SK-N-SH (cell line): ENCODE data around the gene SRGAP1.

Experiments
- CHD2 ChIP-seq: fragments of 150-350 bp; IDR thresholded peaks from 2 replicates; pipeline ENCODE4 v1.6.1; 2018; ENCODE audit warnings: low read length; ENCODE audit not compliant: partially characterized antibody
- EP300 ChIP-seq, 2 experiments: IDR thresholded peaks; 2 replicates each; pipeline versions ENCODE4 v1.4.0 to v1.6.1; 2012; ENCODE audit warnings: borderline replicate concordance in 1 of 2, low read depth in 1 of 2, low read length in 1 of 2
- EZH2phosphoT487 ChIP-seq: fragments of 200-600 bp; sonication (generic); IDR thresholded peaks from 2 replicates; pipeline ENCODE4 v1.6.1; 2017; ENCODE audit warnings: low read depth, mixed run types, mild to moderate bottlenecking, antibody characterized with exemption, moderate library complexity, borderline replicate concordance
- GABPA ChIP-seq: IDR thresholded peaks from 2 replicates; pipeline ENCODE4 v1.4.0; 2012; ENCODE audit warnings: low read depth, mild to moderate bottlenecking
- GATA2 ChIP-seq: sonication (generic); formaldehyde crosslinking; IDR thresholded peaks from 2 replicates; pipeline ENCODE4 v1.5.0; 2020; ENCODE audit warnings: mild to moderate bottlenecking, missing genetic modification reagents
- POLR2AphosphoS5 ChIP-seq: IDR thresholded peaks from 2 replicates; pipeline ENCODE4 v1.6.1; 2012; ENCODE audit warnings: low read depth, low read length
- RAD21 ChIP-seq: IDR thresholded peaks from 2 replicates; pipeline ENCODE4 v1.6.1; 2012; ENCODE audit warnings: mild to moderate bottlenecking, low read length
- TAF1 ChIP-seq: IDR thresholded peaks from 2 replicates; pipeline ENCODE4 v1.6.1; 2012; ENCODE audit warnings: low read depth, mild to moderate bottlenecking, low read length, moderate library complexity, borderline replicate concordance
- TF ChIP-seq, protein P1 (sequence below): fragments of 150-350 bp; IDR thresholded peaks from 2 replicates; pipeline ENCODE4 v1.6.1; 2017; ENCODE audit warnings: antibody characterized with exemption, low read length, low read depth, borderline replicate concordance
- TF ChIP-seq, protein P2 (sequence below): IDR thresholded peaks from 2 replicates; pipeline ENCODE4 v1.4.0; 2012; ENCODE audit warnings: low read depth
- TF ChIP-seq, protein P3 (sequence below): fragments of 200-600 bp; sonication (generic); IDR thresholded peaks from 2 replicates; pipeline ENCODE4 v1.6.1; 2017; ENCODE audit warnings: antibody characterized with exemption, mild to moderate bottlenecking, moderate library complexity
- TF ChIP-seq, protein P4 (sequence below): IDR thresholded peaks from 2 replicates; pipeline ENCODE4 v1.6.1; 2012; ENCODE audit warnings: mild to moderate bottlenecking, low read depth, low read length, moderate library complexity

DNA sequence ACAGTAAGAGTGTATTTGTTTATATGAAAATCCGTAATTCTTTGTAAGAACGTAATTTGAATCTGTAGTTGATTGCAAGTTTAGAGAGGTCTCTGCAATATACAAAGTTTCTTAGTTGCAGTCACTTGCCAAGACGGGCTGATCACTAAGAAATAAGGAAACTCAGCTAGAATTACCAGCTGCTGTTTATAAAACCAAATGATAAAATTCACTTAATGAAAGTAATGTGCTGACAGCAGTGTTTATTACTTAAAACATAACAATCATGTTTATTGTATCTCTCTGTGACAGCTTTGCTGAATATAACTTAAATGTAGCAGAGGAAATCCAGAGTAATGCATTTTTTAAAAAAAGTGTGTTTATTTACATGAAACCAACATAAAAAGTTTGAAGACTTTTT, 31.2 kb downstream of the SRGAP1 start:
- TF ChIP-seq, protein P1, sequence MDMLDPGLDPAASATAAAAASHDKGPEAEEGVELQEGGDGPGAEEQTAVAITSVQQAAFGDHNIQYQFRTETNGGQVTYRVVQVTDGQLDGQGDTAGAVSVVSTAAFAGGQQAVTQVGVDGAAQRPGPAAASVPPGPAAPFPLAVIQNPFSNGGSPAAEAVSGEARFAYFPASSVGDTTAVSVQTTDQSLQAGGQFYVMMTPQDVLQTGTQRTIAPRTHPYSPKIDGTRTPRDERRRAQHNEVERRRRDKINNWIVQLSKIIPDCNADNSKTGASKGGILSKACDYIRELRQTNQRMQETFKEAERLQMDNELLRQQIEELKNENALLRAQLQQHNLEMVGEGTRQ = no peak
- TF ChIP-seq GATA2 (CRISPR knock-in tag) = no peak
- TF ChIP-seq, protein P2, sequence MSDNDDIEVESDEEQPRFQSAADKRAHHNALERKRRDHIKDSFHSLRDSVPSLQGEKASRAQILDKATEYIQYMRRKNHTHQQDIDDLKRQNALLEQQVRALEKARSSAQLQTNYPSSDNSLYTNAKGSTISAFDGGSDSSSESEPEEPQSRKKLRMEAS = no peak
- TF ChIP-seq, protein P3, sequence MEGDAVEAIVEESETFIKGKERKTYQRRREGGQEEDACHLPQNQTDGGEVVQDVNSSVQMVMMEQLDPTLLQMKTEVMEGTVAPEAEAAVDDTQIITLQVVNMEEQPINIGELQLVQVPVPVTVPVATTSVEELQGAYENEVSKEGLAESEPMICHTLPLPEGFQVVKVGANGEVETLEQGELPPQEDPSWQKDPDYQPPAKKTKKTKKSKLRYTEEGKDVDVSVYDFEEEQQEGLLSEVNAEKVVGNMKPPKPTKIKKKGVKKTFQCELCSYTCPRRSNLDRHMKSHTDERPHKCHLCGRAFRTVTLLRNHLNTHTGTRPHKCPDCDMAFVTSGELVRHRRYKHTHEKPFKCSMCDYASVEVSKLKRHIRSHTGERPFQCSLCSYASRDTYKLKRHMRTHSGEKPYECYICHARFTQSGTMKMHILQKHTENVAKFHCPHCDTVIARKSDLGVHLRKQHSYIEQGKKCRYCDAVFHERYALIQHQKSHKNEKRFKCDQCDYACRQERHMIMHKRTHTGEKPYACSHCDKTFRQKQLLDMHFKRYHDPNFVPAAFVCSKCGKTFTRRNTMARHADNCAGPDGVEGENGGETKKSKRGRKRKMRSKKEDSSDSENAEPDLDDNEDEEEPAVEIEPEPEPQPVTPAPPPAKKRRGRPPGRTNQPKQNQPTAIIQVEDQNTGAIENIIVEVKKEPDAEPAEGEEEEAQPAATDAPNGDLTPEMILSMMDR = no peak
- no peak for TF ChIP-seq TAF1
- TF ChIP-seq CHD2 = no peak
- TF ChIP-seq GABPA = no peak
- TF ChIP-seq, protein P4, sequence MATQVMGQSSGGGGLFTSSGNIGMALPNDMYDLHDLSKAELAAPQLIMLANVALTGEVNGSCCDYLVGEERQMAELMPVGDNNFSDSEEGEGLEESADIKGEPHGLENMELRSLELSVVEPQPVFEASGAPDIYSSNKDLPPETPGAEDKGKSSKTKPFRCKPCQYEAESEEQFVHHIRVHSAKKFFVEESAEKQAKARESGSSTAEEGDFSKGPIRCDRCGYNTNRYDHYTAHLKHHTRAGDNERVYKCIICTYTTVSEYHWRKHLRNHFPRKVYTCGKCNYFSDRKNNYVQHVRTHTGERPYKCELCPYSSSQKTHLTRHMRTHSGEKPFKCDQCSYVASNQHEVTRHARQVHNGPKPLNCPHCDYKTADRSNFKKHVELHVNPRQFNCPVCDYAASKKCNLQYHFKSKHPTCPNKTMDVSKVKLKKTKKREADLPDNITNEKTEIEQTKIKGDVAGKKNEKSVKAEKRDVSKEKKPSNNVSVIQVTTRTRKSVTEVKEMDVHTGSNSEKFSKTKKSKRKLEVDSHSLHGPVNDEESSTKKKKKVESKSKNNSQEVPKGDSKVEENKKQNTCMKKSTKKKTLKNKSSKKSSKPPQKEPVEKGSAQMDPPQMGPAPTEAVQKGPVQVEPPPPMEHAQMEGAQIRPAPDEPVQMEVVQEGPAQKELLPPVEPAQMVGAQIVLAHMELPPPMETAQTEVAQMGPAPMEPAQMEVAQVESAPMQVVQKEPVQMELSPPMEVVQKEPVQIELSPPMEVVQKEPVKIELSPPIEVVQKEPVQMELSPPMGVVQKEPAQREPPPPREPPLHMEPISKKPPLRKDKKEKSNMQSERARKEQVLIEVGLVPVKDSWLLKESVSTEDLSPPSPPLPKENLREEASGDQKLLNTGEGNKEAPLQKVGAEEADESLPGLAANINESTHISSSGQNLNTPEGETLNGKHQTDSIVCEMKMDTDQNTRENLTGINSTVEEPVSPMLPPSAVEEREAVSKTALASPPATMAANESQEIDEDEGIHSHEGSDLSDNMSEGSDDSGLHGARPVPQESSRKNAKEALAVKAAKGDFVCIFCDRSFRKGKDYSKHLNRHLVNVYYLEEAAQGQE = no peak
- no peak for TF ChIP-seq POLR2AphosphoS5
- no peak for TF ChIP-seq EP300 (IDR thresholded peaks at IDR 0.05; ENCODE audit: borderline replicate concordance in 1 of 2, low read depth in 1 of 2, low read length in 1 of 2)
- TF ChIP-seq EZH2phosphoT487 = no peak
- TF ChIP-seq RAD21 = no peak
